Measurements from ENCODE around the gene COQ5. TPM values are rescaled to one million over a fixed set of nuclear protein-coding genes. Genes with fewer than 3 reads are reported as not detected.

COQ5 gene
- 10 to 100 TPM; 32.3 to 44.7 TPM for total RNA-seq
- polyA plus RNA-seq (ENCODE audit: insufficient read length in 2 of 2): 10 to 100 TPM; 40.6 to 41.4 TPM
- long read RNA-seq, donor 1, transcript COQ5-201 (7 exons, 1,535 nt): major isoform, 7 of 21 reads
- long read RNA-seq, donor 1, partial matches to known transcripts: 14 of 21 reads
- long read RNA-seq, donor 1, other reads (novel, unspliced or antisense): 0 of 21 reads
- long read RNA-seq, donor 2, partial matches to known transcripts: 0 of 1 reads
- long read RNA-seq, donor 2, other reads (novel, unspliced or antisense): 0 of 1 reads
- long read RNA-seq, donor 3, partial matches to known transcripts: 76 of 83 reads
- long read RNA-seq, donor 3, other reads (novel, unspliced or antisense): 5 of 83 reads
- long read RNA-seq, donor 4, transcript COQ5-201 (7 exons, 1,535 nt): major isoform, 21 of 39 reads
- long read RNA-seq, donor 4, partial matches to known transcripts: 12 of 39 reads
- long read RNA-seq, donor 4, other reads (novel, unspliced or antisense): 6 of 39 reads

- Histone ChIP-seq H3K27me3 (ENCODE audit: control insufficient read depth, insufficient read depth, low read length) (no peaks in the 10 kb centered on the region), H3K36me3 (ENCODE audit: control insufficient read depth, insufficient read depth, low read length) (peaks cover 13% of the 10 kb centered on the region), H3K9me3 (ENCODE audit: control insufficient read depth, insufficient read depth, low read length) (no peaks in the 10 kb centered on the region), H3K27ac (ENCODE audit: low read depth, low read length) (peak within 1 kb of the TSS; percentile 95), H3K4me1 (ENCODE audit: control insufficient read depth, insufficient read depth, low read length) (peaks cover 8% of the 10 kb centered on the region), H3K4me3 (ENCODE audit: low read depth, low read length) (peak within 1 kb of the TSS; percentile 83)
- peak; percentile 83 to 98 (median 92) for DNase-seq (ENCODE audit: low read depth in 4 of 6, low spot score in 6 of 6)
- under 1% methylated on average over 37 of the region's 38 CpGs for WGBS (ENCODE audit: insufficient coverage)
Observed at GRCh38 chr12:120528861-120529525, at the start of gene COQ5. TSS of gene COQ5 (minus strand) at chr12:120529158. CDS start at chr12:120529141, 17 bp downstream.

GRCh38 chr12:120574106-120574505, 45.1 kb upstream of the COQ5 start:
- WGBS (ENCODE audit: insufficient coverage): no CpG with 5 or more reads among the region's 2 CpGs

GRCh38 chr12:120573560-120573959, 44.6 kb upstream of the COQ5 start:
- H3K9me3 ChIP-seq (ENCODE audit: control insufficient read depth, insufficient read depth, low read length): no peaks in the 10 kb centered on the region
- H3K36me3 ChIP-seq (ENCODE audit: control insufficient read depth, insufficient read depth, low read length): peaks cover 85% of the 10 kb centered on the region
- 75% methylated on average over 2 of the region's 6 CpGs for WGBS (ENCODE audit: insufficient coverage)
- no peak overlapping the region for H3K4me3 ChIP-seq (ENCODE audit: low read depth, low read length)
- no peak for DNase-seq (ENCODE audit: low read depth in 4 of 6, low spot score in 6 of 6)
- no peaks in the 10 kb centered on the region for H3K27me3 ChIP-seq (ENCODE audit: control insufficient read depth, insufficient read depth, low read length)
- no peak overlapping the region for H3K27ac ChIP-seq (ENCODE audit: low read depth, low read length)
- no peaks in the 10 kb centered on the region for H3K4me1 ChIP-seq (ENCODE audit: control insufficient read depth, insufficient read depth, low read length)

More at GRCh38 chr12:120574106-120574505, 45.1 kb upstream of the COQ5 start:
- peaks cover 83% of the 10 kb centered on the region for H3K36me3 ChIP-seq (ENCODE audit: control insufficient read depth, insufficient read depth, low read length)
- no peaks in the 10 kb centered on the region for H3K27me3 ChIP-seq (ENCODE audit: control insufficient read depth, insufficient read depth, low read length)
- no peaks in the 10 kb centered on the region for H3K9me3 ChIP-seq (ENCODE audit: control insufficient read depth, insufficient read depth, low read length)
- DNase-seq (ENCODE audit: low read depth in 4 of 6, low spot score in 6 of 6): no peak
- no peaks in the 10 kb centered on the region for H3K4me1 ChIP-seq (ENCODE audit: control insufficient read depth, insufficient read depth, low read length)
- no peak overlapping the region for H3K27ac ChIP-seq (ENCODE audit: low read depth, low read length)
- no peak overlapping the region for H3K4me3 ChIP-seq (ENCODE audit: low read depth, low read length)

GRCh38 chr12:120571299-120571698, 42.3 kb upstream of the COQ5 start:
- H3K27ac ChIP-seq (ENCODE audit: low read depth, low read length): no peak overlapping the region
- H3K9me3 ChIP-seq (ENCODE audit: control insufficient read depth, insufficient read depth, low read length): no peaks in the 10 kb centered on the region
- no peaks in the 10 kb centered on the region for H3K4me1 ChIP-seq (ENCODE audit: control insufficient read depth, insufficient read depth, low read length)
- 95% methylated on average over 3 of the region's 5 CpGs for WGBS (ENCODE audit: insufficient coverage)
- H3K4me3 ChIP-seq (ENCODE audit: low read depth, low read length): no peak overlapping the region
- H3K27me3 ChIP-seq (ENCODE audit: control insufficient read depth, insufficient read depth, low read length): no peaks in the 10 kb centered on the region
- peaks cover 88% of the 10 kb centered on the region for H3K36me3 ChIP-seq (ENCODE audit: control insufficient read depth, insufficient read depth, low read length)
- no peak for DNase-seq (ENCODE audit: low read depth in 4 of 6, low spot score in 6 of 6)

- Histone ChIP-seq H3K27ac (ENCODE audit: low read depth, low read length) (no peak overlapping the region), H3K4me1 (ENCODE audit: control insufficient read depth, insufficient read depth, low read length) (no peaks in the 10 kb centered on the region), H3K4me3 (ENCODE audit: low read depth, low read length) (no peak overlapping the region), H3K27me3 (ENCODE audit: control insufficient read depth, insufficient read depth, low read length) (no peaks in the 10 kb centered on the region), H3K36me3 (ENCODE audit: control insufficient read depth, insufficient read depth, low read length) (peaks cover 73% of the 10 kb centered on the region), H3K9me3 (ENCODE audit: control insufficient read depth, insufficient read depth, low read length) (no peaks in the 10 kb centered on the region)
- DNase-seq (ENCODE audit: low read depth in 4 of 6, low spot score in 6 of 6): no peak
- 81% methylated on average over 10 of the region's 11 CpGs for WGBS (ENCODE audit: insufficient coverage)
Observed at GRCh38 chr12:120563495-120563894, 34.5 kb upstream of the COQ5 start.

- Histone ChIP-seq H3K4me3 (ENCODE audit: low read depth, low read length) (no peak overlapping the region), H3K27ac (ENCODE audit: low read depth, low read length) (no peak overlapping the region), H3K27me3 (ENCODE audit: control insufficient read depth, insufficient read depth, low read length) (no peaks in the 10 kb centered on the region), H3K36me3 (ENCODE audit: control insufficient read depth, insufficient read depth, low read length) (peaks cover 70% of the 10 kb centered on the region), H3K4me1 (ENCODE audit: control insufficient read depth, insufficient read depth, low read length) (no peaks in the 10 kb centered on the region), H3K9me3 (ENCODE audit: control insufficient read depth, insufficient read depth, low read length) (no peaks in the 10 kb centered on the region)
- no peak for DNase-seq (ENCODE audit: low read depth in 4 of 6, low spot score in 6 of 6)
- 93% methylated on average over 8 of the region's 8 CpGs for whole genome bisulfite sequencing (ENCODE audit: insufficient coverage)
Observed at GRCh38 chr12:120562906-120563305, 33.9 kb upstream of the COQ5 start.

GRCh38 chr12:120557589-120557988, 28.6 kb upstream of the COQ5 start:
- 88% methylated on average over 2 of the region's 2 CpGs for whole genome bisulfite sequencing (ENCODE audit: insufficient coverage)

GRCh38 chr12:120554678-120555077, 25.7 kb upstream of the COQ5 start:
- no peak overlapping the region for H3K27ac ChIP-seq (ENCODE audit: low read depth, low read length)
- no peaks in the 10 kb centered on the region for H3K9me3 ChIP-seq (ENCODE audit: control insufficient read depth, insufficient read depth, low read length)
- no peak overlapping the region for H3K4me3 ChIP-seq (ENCODE audit: low read depth, low read length)
- peaks cover 71% of the 10 kb centered on the region for H3K36me3 ChIP-seq (ENCODE audit: control insufficient read depth, insufficient read depth, low read length)
- no peaks in the 10 kb centered on the region for H3K4me1 ChIP-seq (ENCODE audit: control insufficient read depth, insufficient read depth, low read length)
- H3K27me3 ChIP-seq (ENCODE audit: control insufficient read depth, insufficient read depth, low read length): no peaks in the 10 kb centered on the region
- 79% methylated on average over 1 of the region's 1 CpG for WGBS (ENCODE audit: insufficient coverage)
- no peak for DNase-seq (ENCODE audit: low read depth in 4 of 6, low spot score in 6 of 6)

More at GRCh38 chr12:120557589-120557988, 28.6 kb upstream of the COQ5 start:
- no peaks in the 10 kb centered on the region for H3K27me3 ChIP-seq (ENCODE audit: control insufficient read depth, insufficient read depth, low read length)
- no peak for DNase-seq (ENCODE audit: low read depth in 4 of 6, low spot score in 6 of 6)
- no peak overlapping the region for H3K4me3 ChIP-seq (ENCODE audit: low read depth, low read length)
- H3K9me3 ChIP-seq (ENCODE audit: control insufficient read depth, insufficient read depth, low read length): no peaks in the 10 kb centered on the region
- no peaks in the 10 kb centered on the region for H3K4me1 ChIP-seq (ENCODE audit: control insufficient read depth, insufficient read depth, low read length)
- H3K36me3 ChIP-seq (ENCODE audit: control insufficient read depth, insufficient read depth, low read length): peaks cover 65% of the 10 kb centered on the region
- no peak overlapping the region for H3K27ac ChIP-seq (ENCODE audit: low read depth, low read length)

GRCh38 chr12:120546050-120546386, 17.1 kb upstream of the COQ5 start:
- DNase-seq (ENCODE audit: low read depth in 4 of 6, low spot score in 6 of 6): no peak
- Histone ChIP-seq H3K27me3 (ENCODE audit: control insufficient read depth, insufficient read depth, low read length) (no peaks in the 10 kb centered on the region), H3K9me3 (ENCODE audit: control insufficient read depth, insufficient read depth, low read length) (no peaks in the 10 kb centered on the region), H3K36me3 (ENCODE audit: control insufficient read depth, insufficient read depth, low read length) (peaks cover 50% of the 10 kb centered on the region), H3K27ac (ENCODE audit: low read depth, low read length) (no peak overlapping the region), H3K4me1 (ENCODE audit: control insufficient read depth, insufficient read depth, low read length) (peaks cover 4% of the 10 kb centered on the region), H3K4me3 (ENCODE audit: low read depth, low read length) (no peak overlapping the region)
- WGBS (ENCODE audit: insufficient coverage): no CpG with 5 or more reads among the region's 3 CpGs
